Activated naive CD8-positive, alpha-beta T cell treated with anti-CD3 and anti-CD28 coated beads, Interleukin-2, amount 50 U/mL, for 16 hours (primary cell): ENCODE results near the gene COL4A2.
"Not testable (repeated sequence)": the region's sequence is repeated elsewhere in the genome, so short reads cannot be mapped to it uniquely, and the experiment has no call there.

Source experiments
- DNase-seq: peaks from one replicate; pipeline ENCODE4 v3.0.0-alpha.2; 2020; ENCODE audit warnings: low read depth, low spot score

Gene COL4A2

GRCh38 chr13:110307767-110308655 lies 927 bp downstream of the COL4A2 start:
- no peak for DNase-seq

- DNase-seq = no peak
These were observed 1.7 kb downstream of the COL4A2 start for GRCh38 chr13:110308656-110309359.

- DNase-seq = no peak
These were observed 2.8 kb downstream of the COL4A2 start for GRCh38 chr13:110309661-110310524.

GRCh38 chr13:110310541-110311442 lies 3.7 kb downstream of the COL4A2 start:
- DNase-seq = no peak

GRCh38 chr13:110311443-110312338 lies 4.6 kb downstream of the COL4A2 start:
- no peak for DNase-seq

GRCh38 chr13:110312339-110313031 lies 5.4 kb downstream of the COL4A2 start:
- no peak for DNase-seq

GRCh38 chr13:110313261-110313660 lies 6.2 kb downstream of the COL4A2 start:
- not testable (repeated sequence) for DNase-seq

- not testable (repeated sequence) for DNase-seq
These were observed 6.6 kb downstream of the COL4A2 start for GRCh38 chr13:110313733-110314132.

- DNase-seq = no peak
These were observed 7.6 kb downstream of the COL4A2 start for GRCh38 chr13:110314516-110315245.

- no peak for DNase-seq
These were observed 9.1 kb downstream of the COL4A2 start for GRCh38 chr13:110316196-110316595.

- no peak for DNase-seq
These were observed 10.0 kb downstream of the COL4A2 start for GRCh38 chr13:110317093-110317492.

GRCh38 chr13:110317496-110318195 lies 10.6 kb downstream of the COL4A2 start:
- no peak for DNase-seq

- no peak for DNase-seq
These were observed 11.8 kb downstream of the COL4A2 start for GRCh38 chr13:110318920-110319319.

GRCh38 chr13:110319397-110319773 lies 12.3 kb downstream of the COL4A2 start:
- DNase-seq = no peak

- no peak for DNase-seq
These were observed 12.9 kb downstream of the COL4A2 start for GRCh38 chr13:110319774-110320509.

- DNase-seq = no peak
These were observed 13.6 kb downstream of the COL4A2 start for GRCh38 chr13:110320645-110321044.

GRCh38 chr13:110321573-110321972 lies 14.5 kb downstream of the COL4A2 start:
- not testable (repeated sequence) for DNase-seq
